Right hindlimb (tissue), 1 donor: ENCODE measurements around the gene TRIM69.
"Not testable (repeated sequence)": the region's sequence is repeated elsewhere in the genome, so short reads cannot be mapped to it uniquely, and the experiment has no call there.

ENCODE experiments used
- DNase-seq: peaks from one replicate; pipeline ENCODE4 v3.0.0-alpha.2; 2018

TRIM69 gene

GRCh38 chr15:44736181-44736765 lies at the start of gene TRIM69:
Gene TRIM69, plus strand, starts transcription at chr15:44736528. Its CDS starts 177 bp downstream, at chr15:44736705.
- no peak for DNase-seq

GRCh38 chr15:44689318-44689717 lies 47.0 kb upstream of the TRIM69 start:
- DNase-seq = not testable (repeated sequence)

- DNase-seq = not testable (repeated sequence)
Observed at GRCh38 chr15:44690245-44690644, 46.1 kb upstream of the TRIM69 start.

- no peak for DNase-seq
Observed at GRCh38 chr15:44692659-44693058, 43.7 kb upstream of the TRIM69 start.

GRCh38 chr15:44694416-44694815 lies 41.9 kb upstream of the TRIM69 start:
- DNase-seq = no peak

GRCh38 chr15:44695294-44695693 lies 41.0 kb upstream of the TRIM69 start:
- no peak for DNase-seq

- DNase-seq = no peak
Observed at GRCh38 chr15:44697014-44697413, 39.3 kb upstream of the TRIM69 start.

- no peak for DNase-seq
Observed at GRCh38 chr15:44698641-44699040, 37.7 kb upstream of the TRIM69 start.

- not testable (repeated sequence) for DNase-seq
Observed at GRCh38 chr15:44700676-44701075, 35.7 kb upstream of the TRIM69 start.

- no peak for DNase-seq
Observed at GRCh38 chr15:44705986-44706385, 30.3 kb upstream of the TRIM69 start.

GRCh38 chr15:44706401-44706800 lies 29.9 kb upstream of the TRIM69 start:
- no peak for DNase-seq

GRCh38 chr15:44706946-44707636 lies 29.2 kb upstream of the TRIM69 start:
- no peak for DNase-seq

GRCh38 chr15:44710236-44711095 lies 25.9 kb upstream of the TRIM69 start:
- no peak for DNase-seq

- DNase-seq = peak; percentile 97
Observed at GRCh38 chr15:44711096-44711742, 25.1 kb upstream of the TRIM69 start, which contains the start of the genes B2M and PATL2. Gene B2M, plus strand, starts transcription at chr15:44711517. Its CDS starts 30 bp downstream, at chr15:44711547. Gene PATL2, minus strand, starts transcription at chr15:44711323. Its CDS starts 34,833 bp downstream, at chr15:44676490.

GRCh38 chr15:44711743-44712345 lies 24.5 kb upstream of the TRIM69 start:
- peak; percentile 71 for DNase-seq

- DNase-seq = peak; percentile 69
Observed at GRCh38 chr15:44712346-44713005, 23.9 kb upstream of the TRIM69 start.

- DNase-seq = no peak
Observed at GRCh38 chr15:44713006-44713966, 23.0 kb upstream of the TRIM69 start.

- DNase-seq = no peak
Observed at GRCh38 chr15:44715142-44715796, 21.1 kb upstream of the TRIM69 start.

- DNase-seq = no peak
Observed at GRCh38 chr15:44715797-44716334, 20.5 kb upstream of the TRIM69 start.
